GM23338 (cell line): ENCODE data around the gene TCERG1L.

Source experiments
- JUNB ChIP-seq: IDR thresholded peaks from one replicate; pipeline ENCODE4 v1.6.1; 2016; ENCODE audit warnings: antibody characterized with exemption; ENCODE audit not compliant: unreplicated experiment
- TF ChIP-seq, protein P1 (sequence below), 2 experiments: fragments of 200-600 bp in 1 of 2; sonication (generic) in 1 of 2; conservative IDR thresholded peaks; 2 replicates each; pipeline versions ENCODE4 v1.5.1 to v1.6.1; 2016 to 2017; ENCODE audit warnings: antibody characterized with exemption in 2 of 2, low read depth in 2 of 2, mild to moderate bottlenecking in 2 of 2, moderate library complexity in 1 of 2

DNA sequence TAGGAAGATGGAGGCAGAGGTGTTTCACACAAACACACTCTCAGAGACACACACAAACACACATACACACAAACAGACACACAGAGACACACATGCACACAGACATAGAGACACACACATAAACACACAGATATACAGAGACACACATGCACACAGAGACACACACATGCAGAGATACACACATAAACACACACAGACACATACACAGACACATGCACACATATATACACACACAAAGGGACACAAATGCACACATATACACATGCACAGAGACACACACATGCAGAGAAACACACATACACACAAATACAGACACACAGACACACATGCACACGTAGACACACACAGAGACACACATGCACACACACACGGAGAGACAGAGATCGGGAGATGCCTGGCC, 163.3 kb downstream of the TCERG1L start:
- TF ChIP-seq, protein P1, sequence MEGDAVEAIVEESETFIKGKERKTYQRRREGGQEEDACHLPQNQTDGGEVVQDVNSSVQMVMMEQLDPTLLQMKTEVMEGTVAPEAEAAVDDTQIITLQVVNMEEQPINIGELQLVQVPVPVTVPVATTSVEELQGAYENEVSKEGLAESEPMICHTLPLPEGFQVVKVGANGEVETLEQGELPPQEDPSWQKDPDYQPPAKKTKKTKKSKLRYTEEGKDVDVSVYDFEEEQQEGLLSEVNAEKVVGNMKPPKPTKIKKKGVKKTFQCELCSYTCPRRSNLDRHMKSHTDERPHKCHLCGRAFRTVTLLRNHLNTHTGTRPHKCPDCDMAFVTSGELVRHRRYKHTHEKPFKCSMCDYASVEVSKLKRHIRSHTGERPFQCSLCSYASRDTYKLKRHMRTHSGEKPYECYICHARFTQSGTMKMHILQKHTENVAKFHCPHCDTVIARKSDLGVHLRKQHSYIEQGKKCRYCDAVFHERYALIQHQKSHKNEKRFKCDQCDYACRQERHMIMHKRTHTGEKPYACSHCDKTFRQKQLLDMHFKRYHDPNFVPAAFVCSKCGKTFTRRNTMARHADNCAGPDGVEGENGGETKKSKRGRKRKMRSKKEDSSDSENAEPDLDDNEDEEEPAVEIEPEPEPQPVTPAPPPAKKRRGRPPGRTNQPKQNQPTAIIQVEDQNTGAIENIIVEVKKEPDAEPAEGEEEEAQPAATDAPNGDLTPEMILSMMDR (conservative IDR thresholded peaks at IDR 0.05; ENCODE audit: low read depth in 2 of 2) = no peak
- no peak for TF ChIP-seq JUNB
